HG03521 (cell line): ENCODE results near the gene WFIKKN1.
A peak's percentile ranks its signal among the peaks of the same experiment; 100 is the strongest.

Source experiments
- ATAC-seq: cut with Tn5 transposase; IDR thresholded peaks from one replicate; pipeline ENCODE4 v1.9.1; 2021; ENCODE audit warnings: mild to moderate bottlenecking, moderate library complexity; ENCODE audit not compliant: unreplicated experiment

The WFIKKN1 gene

GRCh38 chr16:630815-631405 is at the start of gene WFIKKN1:
WFIKKN1 (plus strand) TSS chr16:630985; CDS start chr16:631254, 269 bp downstream.
- no peak for ATAC-seq

- no peak for ATAC-seq
Observed at GRCh38 chr16:582218-582613, 48.6 kb upstream of the WFIKKN1 start.

- ATAC-seq: no peak
Observed at GRCh38 chr16:582614-583331, 48.0 kb upstream of the WFIKKN1 start.

DNA sequence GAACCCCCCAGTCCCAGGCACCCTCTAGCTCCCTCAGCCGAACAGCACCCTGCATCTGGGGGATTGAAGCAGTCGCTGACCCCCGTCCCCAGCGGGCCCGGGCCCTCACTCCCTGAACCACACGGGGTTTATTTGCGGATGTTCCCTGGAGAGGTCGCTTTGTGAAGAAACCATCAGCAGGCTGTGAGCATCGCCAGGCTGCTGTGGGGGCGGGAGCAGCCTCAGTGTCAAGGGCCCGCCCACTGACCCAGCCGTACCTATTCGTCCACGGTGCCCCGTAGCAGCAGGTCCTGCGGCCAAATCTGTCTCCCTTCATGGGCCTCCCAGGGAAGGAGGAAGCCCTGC is 47.3 kb upstream of the WFIKKN1 start:
- no peak for ATAC-seq

- no peak for ATAC-seq
Observed at GRCh38 chr16:583815-584591, 46.8 kb upstream of the WFIKKN1 start.

GRCh38 chr16:585351-585750 is 45.4 kb upstream of the WFIKKN1 start:
- ATAC-seq: no peak

DNA sequence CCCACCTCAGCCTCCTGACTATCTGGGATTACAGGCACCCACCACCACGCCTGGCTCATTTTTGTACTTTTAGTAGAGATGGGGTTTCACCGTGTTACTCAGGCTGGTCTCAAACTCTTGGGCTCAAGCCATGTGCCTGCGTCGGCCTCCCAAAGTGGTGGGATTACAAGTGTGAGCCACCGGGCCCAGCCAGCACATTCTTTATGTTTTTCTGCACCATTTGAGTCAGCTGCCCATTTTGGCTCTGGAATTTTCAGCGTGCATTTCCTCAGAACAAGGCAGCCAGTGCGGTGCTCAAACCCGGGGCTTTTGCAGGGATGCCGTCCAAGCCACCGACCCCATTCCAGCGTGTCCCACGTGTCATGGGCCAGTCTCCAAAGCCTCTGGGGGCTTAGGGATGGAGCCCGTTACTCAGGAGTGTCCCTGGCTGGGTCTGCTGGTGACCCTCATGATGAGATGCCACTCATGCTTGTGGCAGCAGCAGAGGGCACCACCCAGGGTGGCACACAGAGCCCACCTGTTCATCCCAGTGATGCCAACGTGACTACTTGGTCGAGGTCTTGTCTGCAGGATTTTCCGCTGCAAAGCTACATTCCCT is 44.6 kb upstream of the WFIKKN1 start:
- ATAC-seq: no peak

GRCh38 chr16:586645-587590 is 43.9 kb upstream of the WFIKKN1 start:
- ATAC-seq: no peak

- ATAC-seq: peak; percentile 1
Observed at GRCh38 chr16:588639-588888, 42.2 kb upstream of the WFIKKN1 start.

- peak; percentile 64 for ATAC-seq
Observed at GRCh38 chr16:588889-589657, 41.7 kb upstream of the WFIKKN1 start.

- ATAC-seq: peak; percentile 67
Observed at GRCh38 chr16:589658-590187, 41.1 kb upstream of the WFIKKN1 start, which contains the start of gene RAB40C. RAB40C (plus strand) TSS chr16:590066; CDS start chr16:590292, 226 bp downstream.

DNA sequence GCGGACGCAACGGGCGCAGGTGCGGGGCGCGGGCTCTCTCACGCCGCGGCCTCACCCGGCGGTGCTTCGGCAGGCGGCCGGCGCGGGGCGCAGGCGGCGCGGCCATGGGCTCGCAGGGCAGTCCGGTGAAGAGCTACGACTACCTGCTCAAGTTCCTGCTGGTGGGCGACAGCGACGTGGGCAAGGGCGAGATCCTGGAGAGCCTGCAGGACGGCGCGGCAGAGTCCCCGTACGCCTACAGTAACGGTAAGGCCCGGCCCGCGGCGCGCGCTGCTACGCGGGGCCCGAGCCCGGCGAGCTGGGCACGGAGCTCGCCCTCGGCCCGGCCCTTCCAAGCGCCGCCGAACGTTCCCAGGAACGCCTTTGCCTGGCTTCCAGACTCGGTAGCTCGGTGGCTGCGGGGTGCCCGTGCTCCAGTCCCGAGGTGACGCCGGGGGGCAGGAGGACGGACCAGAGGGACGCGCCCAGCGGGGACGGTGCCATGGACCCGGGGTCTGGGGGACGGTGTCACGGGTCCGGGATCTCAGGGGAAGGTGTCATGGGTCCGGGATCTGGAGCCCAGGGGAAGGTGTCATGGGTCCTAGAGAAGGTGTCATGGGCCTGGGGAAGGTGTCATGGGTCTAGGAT is 40.5 kb upstream of the WFIKKN1 start:
- ATAC-seq: no peak

DNA sequence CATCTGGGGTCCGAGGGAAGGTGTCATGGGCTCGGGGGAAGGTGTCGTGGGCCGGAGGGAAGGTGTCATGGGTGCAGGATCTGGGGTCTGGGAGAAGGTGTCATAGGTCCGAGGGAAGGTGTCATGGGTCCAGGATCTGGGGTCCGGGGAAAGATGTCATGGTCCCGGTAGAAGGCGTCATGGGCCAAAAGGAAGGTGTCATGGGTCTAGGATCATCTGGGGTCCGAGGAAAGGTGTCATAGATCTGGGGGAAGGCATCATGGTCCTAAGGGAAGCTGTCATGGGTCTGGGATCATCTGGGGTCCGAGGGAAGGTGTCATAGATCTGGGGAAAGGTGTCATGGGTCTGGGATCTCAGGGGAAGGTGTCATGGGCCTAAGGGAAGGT is 40.0 kb upstream of the WFIKKN1 start:
- no peak for ATAC-seq

GRCh38 chr16:591231-591630 is 39.6 kb upstream of the WFIKKN1 start:
- no peak for ATAC-seq

GRCh38 chr16:591892-592517 is 38.8 kb upstream of the WFIKKN1 start:
- no peak for ATAC-seq

DNA sequence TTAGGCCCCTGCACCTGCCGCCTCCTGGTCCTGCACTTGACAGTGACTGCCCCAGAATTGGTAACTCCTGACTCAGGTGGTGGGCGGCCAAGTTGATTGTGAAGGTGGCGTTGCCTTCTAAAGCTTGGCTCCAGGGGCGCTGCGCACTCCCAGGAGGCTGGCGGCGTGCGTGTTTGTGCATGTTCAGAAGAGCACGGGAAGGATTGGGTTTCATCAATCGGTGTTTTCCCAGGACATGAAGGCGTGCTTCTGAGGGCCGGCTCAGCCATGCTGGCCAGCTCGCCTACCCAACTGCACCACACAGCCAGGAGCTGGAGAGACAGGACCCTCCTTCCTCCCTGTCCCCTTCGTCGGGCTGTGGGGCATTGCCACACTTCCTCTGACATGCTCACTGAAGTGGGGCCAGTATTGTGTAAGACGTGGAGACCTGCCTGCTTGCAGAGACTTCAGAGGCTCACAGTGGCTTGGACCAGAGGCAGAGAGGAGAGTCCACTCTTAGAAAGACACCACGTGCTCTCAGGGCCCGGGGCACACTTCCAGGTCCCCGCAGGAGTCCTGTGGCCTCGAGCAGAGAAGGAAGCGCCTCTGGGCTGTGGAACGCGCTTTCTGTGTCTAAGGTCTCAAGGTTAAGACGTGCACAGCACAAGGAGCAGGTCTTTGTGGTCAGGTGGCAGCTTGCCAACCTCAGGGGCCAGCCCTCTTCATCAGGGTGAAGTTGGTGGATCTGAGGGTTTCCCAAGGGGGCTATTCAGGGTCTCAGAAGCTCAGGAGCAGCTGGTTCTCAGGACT is 38.1 kb upstream of the WFIKKN1 start:
- ATAC-seq: no peak

GRCh38 chr16:593406-593805 is 37.4 kb upstream of the WFIKKN1 start:
- ATAC-seq: no peak

DNA sequence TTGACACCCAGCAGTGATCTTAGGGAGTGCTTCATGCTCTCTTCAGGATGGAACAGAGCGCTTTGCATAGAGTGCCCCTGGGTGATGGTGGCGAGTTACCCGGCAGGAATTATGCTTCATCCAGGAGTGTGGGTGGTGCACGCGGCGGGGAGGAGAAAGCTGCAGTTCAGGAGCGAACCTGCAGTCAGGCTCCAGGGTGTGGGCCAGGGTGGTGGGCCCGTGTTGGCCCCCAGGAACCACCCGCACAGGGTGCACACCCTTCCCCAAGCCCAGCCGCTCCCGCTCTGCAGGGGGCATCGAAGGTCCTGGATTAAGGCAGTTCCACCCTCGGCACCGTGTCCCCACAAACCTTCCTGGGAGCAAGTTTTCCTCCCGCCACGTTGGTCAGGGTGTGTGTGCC is 37.0 kb upstream of the WFIKKN1 start:
- no peak for ATAC-seq
